Astrocyte (in vitro differentiated cells and primary cell): ENCODE results near the gene E4F1.

Experiments used
- CTCF ChIP-seq: IDR thresholded peaks from 2 replicates; pipeline ENCODE4 v1.5.1; 2011; ENCODE audit warnings: low read depth, mild to moderate bottlenecking, inconsistent platforms, low read length, moderate library complexity; ENCODE audit not compliant: insufficient read depth
- EZH2 ChIP-seq: IDR thresholded peaks from 2 replicates; pipeline ENCODE4 v1.6.1; 2012; ENCODE audit warnings: mild to moderate bottlenecking, low read length, inconsistent platforms; ENCODE audit not compliant: insufficient read depth

- TF ChIP-seq EZH2 (no peak), CTCF (peak; percentile 19)
Measured at GRCh38 chr16:2251296-2252111, 28.1 kb downstream of the E4F1 start, which contains the start of gene ECI1.
